Medulla oblongata (tissue), 1 donor: ENCODE measurements around the gene GNB1L.

ENCODE experiments used
- DNase-seq: peaks from one replicate; pipeline ENCODE4 v3.0.0-alpha.2; 2015; ENCODE audit errors: extremely low spot score

GNB1L gene

DNA sequence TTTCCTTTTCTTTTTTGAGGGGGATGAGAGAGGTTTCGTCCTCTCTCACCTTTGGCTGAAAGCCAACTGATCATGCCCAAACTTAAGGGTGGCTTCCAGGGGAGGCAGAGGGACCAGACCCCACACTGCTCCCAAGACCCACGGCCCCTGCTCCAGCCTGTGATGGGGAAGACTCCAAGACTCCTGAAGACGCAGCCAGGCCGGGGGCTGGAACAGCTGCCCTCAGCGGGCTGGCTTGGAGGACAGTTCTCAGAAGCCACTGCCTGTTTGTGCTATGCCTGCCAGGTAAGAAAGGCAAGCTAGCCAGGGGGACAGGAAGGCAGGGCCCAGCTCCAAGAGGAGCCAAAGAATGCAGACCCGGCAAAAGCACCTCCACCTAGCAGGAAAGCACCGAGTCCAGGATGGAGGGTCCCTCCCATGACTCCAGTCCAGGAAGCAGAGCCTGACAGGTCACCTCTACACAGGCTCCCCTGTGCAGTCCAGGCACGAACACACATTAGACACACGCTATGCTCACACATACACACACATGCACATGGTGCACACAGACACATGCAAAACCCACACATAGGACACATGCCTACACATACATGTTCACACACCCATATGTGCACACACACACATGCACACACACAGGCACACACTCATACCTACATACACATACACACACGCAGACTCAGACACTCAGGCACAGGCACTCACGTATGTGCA lies 31.3 kb downstream of the GNB1L start:
- DNase-seq = no peak

DNA sequence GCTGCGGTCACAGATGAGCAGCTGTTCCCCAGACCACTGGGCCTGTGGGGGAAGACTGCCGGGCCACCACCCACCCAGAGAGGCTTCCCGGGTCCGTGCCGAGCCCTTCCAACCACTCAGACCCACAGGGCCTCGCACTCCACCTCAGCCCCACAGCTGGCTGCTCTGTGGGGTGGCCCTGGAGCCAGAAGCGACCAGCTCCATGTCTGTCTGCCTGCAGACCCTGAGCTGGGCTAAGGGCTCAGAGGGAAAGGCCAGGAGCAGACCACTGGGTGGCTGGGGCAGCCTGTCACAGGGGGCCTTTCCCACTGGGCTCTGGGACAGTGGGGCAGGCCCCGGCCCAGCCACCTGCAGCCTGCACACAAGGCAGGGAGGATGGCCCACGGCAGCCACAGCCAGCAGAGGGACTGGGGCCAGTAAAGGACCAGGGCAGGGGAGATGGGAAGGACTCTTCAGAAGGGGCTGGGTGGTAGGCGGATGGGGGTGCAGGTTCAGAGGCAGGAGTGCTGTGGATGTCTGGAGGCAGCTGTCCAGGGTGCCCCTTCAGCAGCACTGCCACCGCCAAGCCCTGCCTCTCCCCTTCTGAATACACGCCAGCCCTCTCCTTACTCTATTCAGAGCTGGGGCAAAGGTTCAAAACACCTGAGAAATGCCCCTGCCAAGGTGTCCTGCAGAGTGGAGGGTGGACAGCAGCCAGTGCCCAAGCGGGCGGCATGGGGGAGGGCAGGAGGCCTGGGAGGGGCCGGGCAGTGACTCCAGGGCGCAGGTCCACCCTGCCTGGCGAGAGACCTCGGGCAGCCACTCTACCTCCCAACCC lies 32.2 kb downstream of the GNB1L start:
- no peak for DNase-seq

DNA sequence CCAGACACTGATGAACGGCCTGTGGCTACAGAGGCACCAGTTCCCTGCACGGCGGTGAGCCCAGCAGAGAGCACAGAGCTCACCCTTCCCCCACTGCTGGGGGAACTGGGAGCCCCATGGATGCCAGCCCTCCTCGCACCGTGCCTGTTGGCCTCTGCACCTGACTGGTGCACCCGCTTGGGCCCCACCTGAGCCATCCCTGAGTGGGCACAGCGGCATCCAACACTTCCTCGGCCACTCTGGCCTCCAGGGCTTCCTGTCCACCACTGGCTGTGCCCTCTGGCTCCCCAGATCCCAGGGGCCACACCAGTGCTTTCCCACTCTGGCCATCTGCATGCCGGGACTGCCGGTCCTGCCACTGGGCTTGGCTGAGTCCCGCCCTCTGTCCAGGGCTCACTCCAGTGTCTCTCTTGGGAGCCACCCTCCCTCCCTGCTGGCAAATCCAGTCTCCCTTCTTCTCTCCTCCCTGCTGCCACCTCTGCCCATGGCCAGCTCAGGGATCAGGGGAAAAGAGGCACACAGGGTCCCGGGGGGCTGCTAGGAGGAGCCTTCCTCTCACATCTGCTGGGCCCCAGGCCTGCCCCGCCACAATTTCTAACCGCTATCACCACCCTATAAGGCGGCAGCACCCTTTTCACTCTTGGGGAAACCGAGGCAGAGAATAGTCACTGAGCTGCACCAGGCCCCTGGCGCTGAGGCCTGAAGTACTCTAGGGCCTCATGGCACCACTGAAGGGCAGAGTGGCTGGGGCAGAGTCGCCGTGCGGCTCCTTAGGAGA lies 33.0 kb downstream of the GNB1L start:
- DNase-seq = no peak

DNA sequence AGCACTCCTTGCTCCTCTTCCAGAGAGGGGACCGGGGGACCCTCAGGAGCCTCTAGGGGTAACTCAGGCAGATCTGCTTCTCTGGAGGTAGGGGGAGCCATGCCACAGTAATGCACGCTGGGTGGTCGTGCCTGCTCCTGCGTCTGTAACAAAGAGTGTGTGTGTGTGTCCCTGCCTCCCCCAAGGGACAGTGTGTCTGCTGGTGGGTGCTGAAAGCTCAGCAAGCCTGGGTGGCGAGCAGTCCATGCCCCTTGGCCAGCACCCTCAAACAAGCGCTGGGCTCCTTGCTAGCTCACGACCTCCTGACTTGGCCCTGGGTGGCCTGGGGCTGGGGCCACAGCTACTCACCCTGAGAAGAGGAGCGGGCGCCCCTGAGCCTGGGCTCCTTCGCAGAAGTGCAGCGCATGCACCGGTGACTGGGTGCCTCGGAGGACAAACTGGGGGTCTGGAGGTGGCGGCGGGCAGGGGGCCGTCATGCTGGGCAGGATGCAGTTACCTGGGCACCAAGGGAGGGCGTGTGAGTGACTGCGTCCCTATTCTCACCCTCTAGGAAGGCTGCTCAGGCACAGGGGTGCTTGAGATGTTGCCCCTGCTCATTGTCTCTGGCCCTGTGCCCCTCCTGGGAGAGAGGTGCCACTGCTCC lies 33.7 kb downstream of the GNB1L start:
- DNase-seq = no peak

DNA sequence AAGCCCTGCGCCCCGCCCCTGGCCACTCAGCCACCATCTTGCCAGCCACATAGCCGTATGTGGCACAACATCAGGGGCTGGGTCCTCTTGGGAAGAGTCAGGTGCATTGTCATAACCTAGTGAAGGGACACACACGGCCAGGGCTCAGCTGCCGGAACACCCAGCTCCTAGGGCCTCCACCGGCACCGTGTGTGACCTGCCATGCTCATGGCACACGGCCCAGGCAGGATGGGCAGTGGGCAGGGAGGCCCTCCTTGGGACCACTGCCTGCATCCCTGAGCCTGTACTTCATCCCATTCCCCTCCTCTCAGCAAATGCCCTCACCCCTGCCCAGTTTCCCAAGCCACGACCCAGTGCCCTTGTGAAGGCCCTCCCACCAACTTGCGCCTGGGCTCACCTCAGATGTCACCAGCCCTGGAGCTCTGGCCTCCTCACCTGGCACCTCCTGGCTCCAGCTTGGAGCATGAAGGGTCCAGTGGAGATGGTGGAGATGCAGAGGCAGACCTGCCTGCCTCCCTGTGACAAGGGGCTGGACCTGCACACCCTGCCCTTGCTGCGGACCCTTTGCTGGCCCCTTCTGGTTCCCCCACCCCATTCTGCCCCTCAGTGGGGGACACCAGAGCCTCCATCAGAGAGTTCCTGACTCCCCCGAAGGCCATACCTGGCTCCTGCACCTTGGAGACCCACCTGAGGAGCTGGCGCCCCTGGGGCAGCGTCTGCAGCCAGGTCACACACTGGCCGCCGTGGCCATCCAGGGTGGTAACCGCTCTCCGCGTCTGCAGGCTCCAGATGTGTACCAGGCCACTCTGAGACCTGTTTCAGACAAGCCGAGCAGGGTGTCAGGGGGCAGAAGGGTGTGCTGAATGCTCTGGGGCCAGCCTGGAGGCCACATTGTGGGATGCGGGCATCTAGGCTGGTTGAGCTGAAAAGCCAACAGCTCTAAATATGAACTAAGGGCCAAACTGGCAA lies 34.5 kb downstream of the GNB1L start:
- DNase-seq = no peak

DNA sequence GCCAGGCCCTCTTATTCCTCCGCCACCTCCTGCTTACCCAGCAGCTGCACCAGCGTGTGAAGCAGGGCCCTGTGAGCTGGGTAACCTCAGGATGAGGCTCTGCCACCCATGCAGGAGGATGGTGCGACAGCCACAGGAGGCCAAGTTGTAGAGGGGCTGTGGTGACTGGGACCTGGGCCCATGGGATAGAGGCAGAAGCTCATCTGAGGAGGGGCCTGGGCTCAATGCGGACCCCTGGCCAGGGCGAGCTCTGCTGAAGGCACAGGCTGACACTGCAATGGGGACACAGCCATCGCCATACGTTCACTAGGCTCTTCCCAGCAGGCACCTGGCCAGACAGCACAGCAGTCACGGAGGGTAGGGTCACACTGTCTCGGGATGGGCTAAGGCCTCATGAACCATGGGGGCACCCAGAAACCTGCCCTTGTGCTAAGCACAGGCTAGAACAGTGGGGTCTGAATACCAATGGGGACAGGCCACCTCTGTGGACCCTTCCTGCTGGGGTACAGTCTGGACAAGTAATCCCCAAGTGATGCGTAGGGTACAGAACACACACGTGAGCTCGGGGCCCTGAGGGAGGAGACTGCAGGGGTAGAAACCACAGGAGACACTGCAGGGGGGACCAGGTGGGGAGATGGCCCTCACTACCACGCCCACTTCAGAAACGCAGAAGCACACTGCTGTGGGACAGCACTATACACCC lies 35.3 kb downstream of the GNB1L start:
- no peak for DNase-seq

DNA sequence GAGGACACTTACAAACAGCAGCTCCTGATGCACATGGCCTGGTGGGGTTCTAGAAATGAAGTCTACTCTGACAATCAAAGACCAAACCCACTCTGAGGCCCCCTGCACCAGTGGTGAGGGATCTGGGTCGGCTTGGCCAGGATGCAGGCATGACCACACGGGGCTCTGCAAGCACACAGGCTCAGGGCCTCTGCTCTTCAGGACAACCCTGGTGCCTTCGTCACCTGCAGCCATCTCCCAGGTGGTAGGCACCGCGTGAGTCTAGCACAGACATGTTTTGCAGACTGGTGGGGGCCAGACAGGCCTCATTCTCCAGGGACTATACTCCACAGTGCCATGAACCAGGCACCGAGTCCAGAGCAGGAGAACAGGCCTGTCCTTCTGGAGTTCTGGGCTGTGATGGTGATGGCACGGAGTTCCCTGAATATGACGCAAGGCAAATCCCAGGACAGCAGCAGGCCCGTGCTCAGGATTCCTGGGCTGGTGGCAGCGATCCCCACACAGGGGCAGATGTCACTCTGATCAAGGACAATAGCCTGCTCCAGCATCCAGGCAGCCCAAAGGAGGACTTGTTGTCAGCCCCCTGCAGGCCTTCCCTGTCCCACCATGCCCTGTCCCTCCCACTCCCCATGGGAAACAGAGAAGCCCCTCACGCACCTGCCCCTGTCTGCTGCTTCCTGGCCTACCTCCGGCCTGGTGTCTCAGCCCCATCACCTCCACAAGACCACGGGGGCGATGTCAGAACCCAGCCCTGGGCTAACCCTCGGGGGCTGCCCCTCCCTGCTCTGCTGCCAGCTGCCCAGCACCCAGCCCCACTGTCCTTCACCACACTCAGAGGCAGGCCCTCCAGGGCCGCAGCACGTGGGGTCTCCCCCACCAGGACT lies 36.1 kb downstream of the GNB1L start:
- DNase-seq = no peak

DNA sequence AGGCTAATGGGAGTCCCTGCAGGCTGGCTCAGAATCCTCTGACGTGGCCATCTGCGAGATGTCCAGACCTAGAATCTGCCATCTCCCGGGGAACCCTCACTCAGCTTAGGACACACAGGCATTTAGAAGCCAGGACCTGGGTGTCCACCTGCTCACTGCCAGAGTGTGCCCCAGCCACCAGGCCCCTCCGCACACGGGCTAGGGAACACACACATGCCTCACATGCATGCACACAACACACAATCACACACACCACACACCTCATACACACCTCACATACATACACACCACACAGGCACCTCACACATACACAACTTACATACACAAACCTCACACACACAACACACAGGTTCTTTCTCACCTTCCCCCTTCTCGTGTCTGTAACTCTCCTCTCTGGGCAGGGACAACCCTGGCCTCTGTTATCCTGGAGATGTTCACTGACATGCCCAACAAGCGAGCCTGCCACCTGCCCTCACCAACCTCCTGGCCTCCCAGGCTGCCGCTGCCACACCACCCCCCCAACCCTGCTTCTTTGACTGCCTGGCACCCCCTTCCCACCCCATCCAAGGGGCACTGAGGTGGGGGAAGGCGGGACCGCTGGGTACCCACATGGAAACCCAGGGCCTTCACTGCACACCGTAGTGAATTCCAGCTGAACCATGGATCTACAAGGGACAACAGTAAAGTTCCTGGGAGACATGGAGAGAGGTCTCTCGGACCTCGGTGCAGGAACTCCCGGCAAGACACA lies 38.1 kb downstream of the GNB1L start:
- DNase-seq = no peak

DNA sequence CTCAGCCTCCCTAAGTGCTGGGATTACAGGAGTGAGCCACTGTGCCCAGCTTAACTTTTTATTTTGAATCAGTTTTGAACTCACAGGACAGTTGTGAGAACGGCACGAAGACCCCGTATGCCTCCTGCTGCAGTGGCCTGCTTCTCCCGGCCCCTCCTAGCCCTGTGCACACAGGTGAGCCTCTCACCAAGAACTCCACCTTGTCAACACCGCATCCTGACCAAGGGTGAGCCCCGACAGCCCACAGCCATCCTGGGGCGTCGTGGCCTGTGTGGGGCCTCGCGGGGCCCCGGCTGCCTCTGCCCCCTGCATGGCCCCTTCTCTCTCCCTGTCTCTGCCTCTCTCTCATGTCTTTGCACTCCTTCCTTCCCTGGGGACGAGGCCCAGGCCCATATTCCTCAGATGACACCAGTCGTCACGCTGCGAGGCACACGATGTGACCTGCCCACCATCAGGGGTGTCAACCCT lies 38.8 kb downstream of the GNB1L start:
- no peak for DNase-seq

DNA sequence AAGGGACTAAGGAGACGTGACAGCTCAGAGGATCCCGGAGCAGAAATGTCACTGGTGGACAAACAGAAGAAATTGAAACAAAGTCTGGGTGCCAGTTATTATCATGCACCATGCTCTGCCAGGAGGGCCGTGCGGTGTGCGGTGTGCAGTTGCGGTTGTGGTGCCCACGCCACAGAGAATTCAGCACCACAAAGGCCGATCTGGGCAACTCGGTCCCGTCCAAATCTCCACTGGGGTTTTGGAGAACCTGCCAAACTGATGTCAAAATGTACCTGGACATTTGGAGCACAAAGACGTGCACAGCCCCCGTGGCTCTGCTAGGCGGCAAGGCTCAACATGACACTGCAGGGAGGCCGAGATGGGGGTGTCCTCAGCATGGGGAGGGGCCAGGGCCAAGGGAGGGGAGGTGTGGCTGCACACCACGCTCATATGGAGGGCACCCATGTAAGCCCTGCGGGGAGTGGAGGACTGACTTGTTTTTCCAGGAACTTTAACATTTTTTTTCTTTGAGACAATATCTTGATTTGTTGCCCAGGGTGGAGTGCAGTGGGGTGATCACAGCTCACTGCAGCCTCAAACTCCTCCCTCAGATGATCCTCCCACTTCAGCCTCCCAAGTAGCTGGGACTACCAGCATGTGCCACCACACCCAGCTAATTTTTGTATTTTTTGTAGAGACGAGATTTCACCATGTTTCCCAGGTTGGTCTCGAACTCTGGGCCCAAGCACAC lies 39.4 kb downstream of the GNB1L start:
- no peak for DNase-seq

DNA sequence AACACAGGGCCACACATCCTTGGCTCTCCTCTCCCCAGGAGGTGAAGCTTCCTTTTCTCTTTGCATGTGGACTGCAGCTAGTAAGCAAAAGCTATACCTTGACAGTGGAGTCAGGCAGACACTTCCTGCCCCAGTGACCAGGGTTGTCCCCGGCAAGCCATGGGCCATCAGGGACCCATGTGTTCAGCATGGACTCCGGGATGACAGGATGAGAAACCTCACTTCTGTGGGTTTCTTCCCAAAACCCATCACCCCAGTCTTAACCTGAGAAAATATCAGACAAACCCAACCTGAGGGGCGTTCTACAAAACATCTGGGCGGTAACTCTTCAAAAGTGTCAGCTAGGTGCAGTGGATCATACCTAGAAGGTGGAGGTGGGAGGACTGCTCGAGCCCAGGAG lies 40.2 kb downstream of the GNB1L start:
- no peak for DNase-seq

DNA sequence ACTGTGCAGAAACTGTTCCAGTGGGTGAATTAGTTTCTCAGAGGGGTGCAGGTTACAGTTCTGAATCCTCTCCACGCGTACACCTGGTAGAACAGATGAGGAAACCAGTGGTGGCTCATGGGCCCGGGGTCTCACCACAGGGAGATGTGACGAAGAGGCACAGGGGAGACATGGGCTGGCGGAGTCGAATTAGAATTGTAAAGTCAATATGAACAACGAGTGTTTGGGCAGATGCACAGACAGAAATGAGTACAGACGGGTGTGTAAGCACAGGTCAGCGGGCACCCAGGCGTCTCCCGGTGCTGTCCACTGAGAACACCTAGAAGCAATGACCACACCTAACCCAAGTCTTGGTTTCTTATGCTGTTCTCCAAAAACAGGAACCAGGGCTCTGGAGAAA lies 41.8 kb downstream of the GNB1L start:
- DNase-seq = no peak

DNA sequence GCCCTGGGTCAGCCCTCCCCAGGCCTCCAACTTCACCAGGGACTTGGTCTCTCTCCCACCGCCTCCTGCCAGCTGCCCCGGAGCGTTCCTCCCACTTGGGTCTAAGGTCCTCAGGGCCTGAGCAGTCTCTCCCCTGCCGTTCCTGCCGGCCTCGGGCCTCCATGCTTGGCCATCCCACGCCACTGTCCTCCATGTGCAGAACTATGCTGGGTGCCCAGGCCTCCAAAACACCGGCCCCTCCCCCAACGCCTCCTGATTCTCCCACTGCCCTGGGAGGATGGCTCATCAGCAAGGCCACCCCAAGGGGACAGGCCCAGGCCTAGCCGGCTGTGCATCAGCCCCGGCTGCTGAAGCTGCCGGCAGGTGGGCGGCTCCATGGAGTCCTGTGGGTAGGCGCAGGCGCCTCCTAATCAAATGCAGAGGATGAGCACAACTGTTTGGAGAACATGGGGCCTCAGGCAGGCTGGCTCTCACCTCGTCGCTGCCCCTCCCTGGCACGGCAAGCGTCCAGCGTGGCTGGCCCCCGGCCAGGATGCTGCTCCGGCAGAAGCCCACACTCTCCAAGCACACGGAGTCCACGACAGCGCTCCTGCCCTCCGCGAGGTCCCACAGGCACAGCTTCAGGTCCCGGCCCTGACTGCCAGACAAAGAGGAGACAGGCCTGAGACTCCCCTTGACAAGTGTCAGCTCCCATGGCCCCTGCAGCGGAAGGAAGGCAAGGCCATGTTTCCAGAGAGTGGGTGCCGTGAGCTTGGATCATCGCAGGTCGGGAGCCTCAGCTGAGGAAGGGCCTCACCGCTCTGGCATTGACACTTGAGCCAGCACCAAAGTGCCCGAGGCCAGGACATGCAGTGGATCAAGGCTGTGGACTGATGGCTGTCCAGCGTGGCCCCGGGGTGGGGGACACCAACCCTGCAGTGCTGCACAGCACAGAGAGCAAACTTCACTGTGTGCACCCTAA lies 42.6 kb downstream of the GNB1L start:
- DNase-seq = no peak

DNA sequence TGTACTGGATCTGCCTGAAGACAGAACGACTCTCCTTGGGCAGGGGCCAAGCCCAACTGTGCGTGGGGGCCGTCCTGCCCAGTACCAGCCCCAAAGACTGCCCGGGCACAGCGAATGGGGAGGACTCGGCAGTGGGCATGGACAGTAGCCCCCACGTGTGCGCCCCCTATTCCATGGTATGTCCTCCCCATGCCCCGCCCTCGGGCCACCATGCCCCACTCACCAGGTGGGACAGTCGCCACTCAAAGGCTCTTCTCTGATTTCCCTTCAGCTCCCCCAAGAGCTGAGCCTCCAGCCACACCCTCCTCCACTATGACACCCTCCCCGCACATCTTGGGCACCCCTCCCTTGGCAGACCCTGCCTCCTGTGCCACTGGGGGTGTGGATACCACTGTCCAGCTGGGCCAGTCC lies 43.5 kb downstream of the GNB1L start:
- DNase-seq = no peak

DNA sequence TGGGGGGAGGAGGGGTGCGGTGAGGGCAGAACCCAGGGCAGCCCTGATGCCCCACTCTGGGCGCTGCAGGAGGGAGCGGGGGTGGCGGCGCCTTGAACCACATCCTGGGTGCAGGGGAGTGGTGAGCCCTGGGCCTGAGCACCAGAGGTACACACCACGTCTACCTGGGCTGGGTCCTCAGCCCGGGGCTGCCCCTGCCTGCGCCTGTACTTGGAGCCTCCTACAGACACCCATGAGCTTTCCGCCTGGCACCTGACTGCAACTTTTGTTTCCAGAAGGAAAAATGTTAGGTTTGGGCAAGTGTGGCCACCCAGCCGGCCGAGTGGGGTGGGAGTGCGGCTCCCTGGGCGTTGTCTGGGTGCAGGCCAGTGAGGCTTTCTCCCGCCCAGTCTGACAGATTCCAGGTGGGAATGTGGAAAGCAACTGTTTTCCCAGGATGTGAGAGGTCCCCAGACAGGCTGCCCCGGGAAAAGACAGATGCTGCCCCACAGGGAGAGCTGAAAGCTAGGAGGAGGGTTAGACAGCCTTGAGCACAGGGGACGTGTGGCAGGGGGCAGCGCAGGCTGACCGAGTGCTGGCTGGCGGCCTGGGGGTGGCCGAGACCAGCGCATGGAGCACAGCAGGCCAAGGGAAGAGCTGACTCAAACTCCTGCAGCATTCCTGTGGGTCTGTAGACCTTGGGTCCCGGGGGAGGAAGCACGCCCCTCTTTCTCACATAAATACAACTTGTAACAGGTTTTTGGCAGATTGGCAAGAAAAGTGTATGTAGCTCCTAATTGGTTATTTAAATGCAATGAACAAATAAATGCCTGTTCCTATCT lies 44.1 kb downstream of the GNB1L start:
- DNase-seq = no peak

DNA sequence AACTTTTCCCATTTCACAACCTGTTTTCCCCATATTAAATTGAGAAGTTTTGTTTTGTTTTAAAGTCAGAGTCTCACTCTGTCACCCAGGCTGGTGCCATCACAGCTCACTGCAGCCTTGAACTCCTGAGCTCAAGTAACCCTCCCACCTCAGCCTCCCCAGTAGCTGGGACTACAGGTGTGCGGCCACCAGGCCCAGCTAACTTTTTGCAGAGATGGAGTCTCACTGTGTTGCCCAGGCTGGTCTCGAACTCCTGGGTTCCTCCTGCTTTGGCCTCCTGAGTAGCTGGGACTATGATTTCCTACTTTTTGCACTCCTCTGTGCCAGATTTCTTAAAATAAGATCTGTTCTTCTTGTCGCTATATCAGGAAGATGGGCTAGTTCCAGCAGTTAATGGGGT lies 44.9 kb downstream of the GNB1L start:
- DNase-seq = no peak
